ENCODE results near the gene ARID4A. TPM values are rescaled to one million over a fixed set of nuclear protein-coding genes. Genes with fewer than 3 reads are reported as not detected.

ARID4A gene
- total RNA-seq, 4 donors from 2014 or later, result 8.2 to 37.5 (median 21.0) TPM

DNA sequence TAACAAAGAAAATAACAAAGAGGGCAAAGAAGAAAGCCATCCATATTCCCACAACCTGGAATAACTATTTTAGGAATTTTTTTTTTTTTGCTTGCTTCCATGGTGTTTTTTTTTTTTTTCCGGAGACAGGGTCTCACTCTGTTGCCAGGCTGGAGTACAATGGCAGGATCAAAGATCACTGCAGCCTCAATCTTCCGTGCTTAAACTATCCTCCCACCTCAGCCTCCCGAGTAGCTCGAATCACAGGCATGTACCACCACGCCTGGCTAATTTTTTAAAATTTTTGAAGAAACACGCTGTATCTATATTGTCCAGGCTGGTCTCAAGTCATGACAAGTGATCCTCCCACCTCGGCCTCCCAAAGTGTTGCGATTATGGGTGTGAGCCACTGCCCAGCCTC lies 20.2 kb upstream of the ARID4A start:
- Histone ChIP-seq H3K27me3 (no peaks in the 10 kb centered on the region), H3K4me3 (no peak overlapping the region), H3K27ac (no peak overlapping the region), H3K4me1 (peaks cover 6 to 14% of the 10 kb centered on the region in 2 donors), H3K9me3 (no peaks in the 10 kb centered on the region), H3K36me3 (no peaks in the 10 kb centered on the region)
- DNase-seq, result no peak
- TF ChIP-seq, protein P1, sequence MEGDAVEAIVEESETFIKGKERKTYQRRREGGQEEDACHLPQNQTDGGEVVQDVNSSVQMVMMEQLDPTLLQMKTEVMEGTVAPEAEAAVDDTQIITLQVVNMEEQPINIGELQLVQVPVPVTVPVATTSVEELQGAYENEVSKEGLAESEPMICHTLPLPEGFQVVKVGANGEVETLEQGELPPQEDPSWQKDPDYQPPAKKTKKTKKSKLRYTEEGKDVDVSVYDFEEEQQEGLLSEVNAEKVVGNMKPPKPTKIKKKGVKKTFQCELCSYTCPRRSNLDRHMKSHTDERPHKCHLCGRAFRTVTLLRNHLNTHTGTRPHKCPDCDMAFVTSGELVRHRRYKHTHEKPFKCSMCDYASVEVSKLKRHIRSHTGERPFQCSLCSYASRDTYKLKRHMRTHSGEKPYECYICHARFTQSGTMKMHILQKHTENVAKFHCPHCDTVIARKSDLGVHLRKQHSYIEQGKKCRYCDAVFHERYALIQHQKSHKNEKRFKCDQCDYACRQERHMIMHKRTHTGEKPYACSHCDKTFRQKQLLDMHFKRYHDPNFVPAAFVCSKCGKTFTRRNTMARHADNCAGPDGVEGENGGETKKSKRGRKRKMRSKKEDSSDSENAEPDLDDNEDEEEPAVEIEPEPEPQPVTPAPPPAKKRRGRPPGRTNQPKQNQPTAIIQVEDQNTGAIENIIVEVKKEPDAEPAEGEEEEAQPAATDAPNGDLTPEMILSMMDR (IDR thresholded peaks at IDR 0.05), result no peak
- TF ChIP-seq POLR2A (IDR thresholded peaks at IDR 0.05), result no peak
- intact Hi-C loops (cut with DNase I; ENCODE audit: low total_unique reads), result no loop called here

- peaks cover 6 to 12% of the 10 kb centered on the region in 2 donors for H3K4me1 ChIP-seq
- H3K4me3 ChIP-seq, result no peak overlapping the region
- H3K36me3 ChIP-seq, result no peaks in the 10 kb centered on the region
- TF ChIP-seq, protein P1 (IDR thresholded peaks at IDR 0.05), result no peak
- no peak for TF ChIP-seq POLR2A (IDR thresholded peaks at IDR 0.05)
- DNase-seq, result peak; percentile 51 to 54
- H3K9me3 ChIP-seq, result no peaks in the 10 kb centered on the region
- intact Hi-C loops (cut with DNase I; ENCODE audit: low total_unique reads), result no loop called here
- no peaks in the 10 kb centered on the region for H3K27me3 ChIP-seq
- peak overlapping the region; percentile 71 to 89 for H3K27ac ChIP-seq
These were observed 17.2 kb upstream of the ARID4A start for GRCh38 chr14:58280954-58281787.

DNA sequence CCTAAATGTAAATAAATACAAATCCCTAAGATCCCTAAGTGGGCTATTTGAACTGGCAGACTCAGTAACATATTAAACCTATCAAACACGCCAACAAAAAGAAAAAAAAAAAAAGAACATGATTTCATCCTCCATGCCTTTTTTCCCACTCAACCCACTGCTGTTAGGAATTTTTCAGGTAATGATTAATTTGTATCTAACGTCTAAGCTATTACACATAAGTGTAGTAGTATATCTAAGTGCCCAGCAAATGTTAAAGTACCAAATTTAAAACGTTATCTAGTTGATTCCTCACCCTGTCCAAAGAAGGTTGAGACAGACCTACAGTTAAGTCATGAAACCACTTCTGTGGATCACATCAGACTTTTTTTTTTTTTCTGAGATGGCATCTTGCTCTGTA lies 16.4 kb upstream of the ARID4A start:
- Histone ChIP-seq H3K27ac (peak overlapping the region; percentile 71 to 89), H3K9me3 (no peaks in the 10 kb centered on the region), H3K4me1 (peaks cover 6 to 12% of the 10 kb centered on the region in 2 donors), H3K36me3 (no peaks in the 10 kb centered on the region), H3K27me3 (no peaks in the 10 kb centered on the region), H3K4me3 (no peak overlapping the region)
- TF ChIP-seq, protein P1 (IDR thresholded peaks at IDR 0.05), result no peak
- TF ChIP-seq POLR2A (IDR thresholded peaks at IDR 0.05), result no peak
- intact Hi-C loops (cut with DNase I; ENCODE audit: low total_unique reads), result no loop called here
- no peak for DNase-seq

GRCh38 chr14:58282925-58283593 lies 15.3 kb upstream of the ARID4A start:
- H3K27ac ChIP-seq, result peak overlapping the region in 1 of 2 donors; percentile 89
- TF ChIP-seq POLR2A (IDR thresholded peaks at IDR 0.05), result no peak
- TF ChIP-seq, protein P1 (IDR thresholded peaks at IDR 0.05), result no peak
- no peaks in the 10 kb centered on the region for H3K36me3 ChIP-seq
- H3K4me3 ChIP-seq, result no peak overlapping the region
- intact Hi-C loops (cut with DNase I; ENCODE audit: low total_unique reads), result no loop called here
- no peaks in the 10 kb centered on the region for H3K27me3 ChIP-seq
- no peak for DNase-seq
- H3K4me1 ChIP-seq, result peaks cover 6 to 12% of the 10 kb centered on the region in 2 donors
- no peaks in the 10 kb centered on the region for H3K9me3 ChIP-seq

DNA sequence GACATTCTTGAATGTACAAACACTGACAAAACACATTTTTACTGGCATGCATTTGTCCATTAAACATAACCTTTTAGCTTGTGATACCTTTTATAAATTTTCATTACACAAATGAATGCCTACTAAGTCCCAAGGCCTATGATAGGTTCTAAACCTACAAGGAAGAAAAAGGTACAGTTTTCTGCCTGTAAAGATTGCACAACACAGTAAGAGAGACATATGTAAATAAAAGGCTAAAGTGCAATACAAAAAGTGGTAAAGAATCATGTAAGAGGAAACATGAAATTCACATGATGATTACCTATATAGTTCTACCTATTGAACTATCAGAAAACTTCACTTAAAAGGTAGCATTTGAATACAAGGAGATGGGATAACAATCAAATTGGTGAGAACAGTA lies 14.6 kb upstream of the ARID4A start:
- H3K9me3 ChIP-seq, result no peaks in the 10 kb centered on the region
- H3K4me1 ChIP-seq, result peaks cover 6 to 12% of the 10 kb centered on the region in 2 donors
- no peaks in the 10 kb centered on the region for H3K36me3 ChIP-seq
- no peak for TF ChIP-seq POLR2A (IDR thresholded peaks at IDR 0.05)
- TF ChIP-seq, protein P1 (IDR thresholded peaks at IDR 0.05), result no peak
- no peak for DNase-seq
- no peaks in the 10 kb centered on the region for H3K27me3 ChIP-seq
- intact Hi-C loops (cut with DNase I; ENCODE audit: low total_unique reads), result no loop called here
- no peak overlapping the region for H3K27ac ChIP-seq
- no peak overlapping the region for H3K4me3 ChIP-seq
